Measurements from ENCODE around the gene ARL3.

- TF ChIP-seq, protein P1, sequence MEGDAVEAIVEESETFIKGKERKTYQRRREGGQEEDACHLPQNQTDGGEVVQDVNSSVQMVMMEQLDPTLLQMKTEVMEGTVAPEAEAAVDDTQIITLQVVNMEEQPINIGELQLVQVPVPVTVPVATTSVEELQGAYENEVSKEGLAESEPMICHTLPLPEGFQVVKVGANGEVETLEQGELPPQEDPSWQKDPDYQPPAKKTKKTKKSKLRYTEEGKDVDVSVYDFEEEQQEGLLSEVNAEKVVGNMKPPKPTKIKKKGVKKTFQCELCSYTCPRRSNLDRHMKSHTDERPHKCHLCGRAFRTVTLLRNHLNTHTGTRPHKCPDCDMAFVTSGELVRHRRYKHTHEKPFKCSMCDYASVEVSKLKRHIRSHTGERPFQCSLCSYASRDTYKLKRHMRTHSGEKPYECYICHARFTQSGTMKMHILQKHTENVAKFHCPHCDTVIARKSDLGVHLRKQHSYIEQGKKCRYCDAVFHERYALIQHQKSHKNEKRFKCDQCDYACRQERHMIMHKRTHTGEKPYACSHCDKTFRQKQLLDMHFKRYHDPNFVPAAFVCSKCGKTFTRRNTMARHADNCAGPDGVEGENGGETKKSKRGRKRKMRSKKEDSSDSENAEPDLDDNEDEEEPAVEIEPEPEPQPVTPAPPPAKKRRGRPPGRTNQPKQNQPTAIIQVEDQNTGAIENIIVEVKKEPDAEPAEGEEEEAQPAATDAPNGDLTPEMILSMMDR (IDR thresholded peaks at IDR 0.05): no peak
- TF ChIP-seq POLR2AphosphoS5 (IDR thresholded peaks at IDR 0.05; ENCODE audit: low read depth, low read length): no peak
- no peak for TF ChIP-seq SIN3A (IDR thresholded peaks at IDR 0.05; ENCODE audit: borderline replicate concordance, insufficient read depth, low read depth, low read length)
Observed at GRCh38 chr10:102646610-102647442, 67.4 kb downstream of the ARL3 start.
